SK-N-SH (cell line): ENCODE results near the gene PRKN. TPM values are rescaled to one million over a fixed set of nuclear protein-coding genes. Genes with fewer than 3 reads are reported as not detected.

Source experiments
- CTCF ChIA-PET: fragments of 300-600, 350-600 bp; formaldehyde crosslinking; extraction: SDS; loops from one replicate; lab custom pipeline; 2021; lab: Yijun Ruan, JAX
- POLR2A ChIA-PET: fragments of 350-600 bp; sonication (Branson Sonifier 250); formaldehyde crosslinking; extraction: SDS; loops from one replicate; lab custom pipeline; 2020; ENCODE audit warnings: antibody characterized with exemption, inconsistent platforms; lab: Yijun Ruan, JAX
- DNase-seq: peaks from one replicate; pipeline ENCODE4 v3.0.0; 2012
- H2AFZ ChIP-seq: fragments of 200-600 bp; sonication (generic); 2 replicates; pipeline ENCODE4 v1.8.1; 2016; ENCODE audit warnings: antibody characterized with exemption, mild to moderate bottlenecking, low read depth
- H3F3A ChIP-seq: fragments of 200-600 bp; sonication (generic); replicated peaks from 2 replicates; pipeline ENCODE3; 2016; ENCODE audit warnings: antibody characterized with exemption, mild to moderate bottlenecking; ENCODE audit not compliant: insufficient read depth
- H3K27ac ChIP-seq, 2 experiments: fragments of 200-500 bp in 1 of 2; fragments of 200-600 bp in 1 of 2; sonication (Bioruptor generic) in 1 of 2; sonication (generic), shearing (Covaris generic) in 1 of 2; 2 replicates each; pipeline versions ENCODE4 v1.5.1 to v1.6.1; 2014 to 2016; ENCODE audit warnings: low read depth in 2 of 2, inconsistent platforms in 1 of 2, low read length in 1 of 2, mild to moderate bottlenecking in 1 of 2, mixed read lengths in 1 of 2
- H3K27me3 ChIP-seq: fragments of 200-600 bp; sonication (generic), shearing (Covaris generic); 2 replicates; pipeline ENCODE4 v1.6.1; 2016; ENCODE audit warnings: mixed run types; ENCODE audit not compliant: insufficient read depth
- H3K36me3 ChIP-seq, 2 experiments: fragments of 200-500 bp in 1 of 2; fragments of 200-600 bp in 1 of 2; sonication (Bioruptor generic) in 1 of 2; sonication (generic) in 1 of 2; replicated peaks in 1 of 2; 2 replicates each; pipeline versions ENCODE3 to v1.5.1; 2014 to 2016; ENCODE audit warnings: low read length in 1 of 2, mild to moderate bottlenecking in 1 of 2; ENCODE audit not compliant: insufficient read depth in 2 of 2, control insufficient read depth in 1 of 2
- H3K4me1 ChIP-seq, 2 experiments: fragments of 200-500 bp in 1 of 2; fragments of 200-600 bp in 1 of 2; sonication (Bioruptor generic) in 1 of 2; sonication (generic), shearing (Covaris generic) in 1 of 2; 2 replicates each; pipeline versions ENCODE4 v1.5.1 to v1.6.1; 2014 to 2016; ENCODE audit warnings: low read depth in 1 of 2, low read length in 1 of 2, mixed run types in 1 of 2; ENCODE audit not compliant: insufficient read depth in 2 of 2, control insufficient read depth in 1 of 2
- H3K4me2 ChIP-seq: fragments of 200-600 bp; sonication (generic), shearing (Covaris generic); 2 replicates; pipeline ENCODE4 v1.6.1; 2017; ENCODE audit warnings: mixed run types
- H3K4me3 ChIP-seq, 2 experiments: fragments of 200-500 bp in 1 of 2; fragments of 200-600 bp in 1 of 2; sonication (Bioruptor generic) in 1 of 2; sonication (generic), shearing (Covaris generic) in 1 of 2; 2 replicates each; pipeline versions ENCODE4 v1.5.1 to v1.8.1; 2014 to 2016; ENCODE audit warnings: low read depth in 2 of 2, inconsistent platforms in 1 of 2, low read length in 1 of 2, mild to moderate bottlenecking in 1 of 2, mixed read lengths in 1 of 2, moderate library complexity in 1 of 2
- H3K79me2 ChIP-seq: fragments of 200-600 bp; sonication (generic); 2 replicates; pipeline ENCODE4 v1.8.1; 2017; ENCODE audit warnings: mild to moderate bottlenecking; ENCODE audit not compliant: insufficient read depth
- H3K9ac ChIP-seq: fragments of 200-600 bp; sonication (generic); 2 replicates; pipeline ENCODE4 v1.6.1; 2017; ENCODE audit warnings: mixed run types
- H3K9me2 ChIP-seq: fragments of 200-600 bp; sonication (generic); 2 replicates; pipeline ENCODE4 v1.6.1; 2017; ENCODE audit warnings: mixed run types
- H3K9me3 ChIP-seq: fragments of 200-600 bp; sonication (generic); 2 replicates; pipeline ENCODE4 v1.6.1; 2017; ENCODE audit warnings: mixed run types, mild to moderate bottlenecking, moderate library complexity
- H4K20me1 ChIP-seq: fragments of 200-600 bp; sonication (generic); 2 replicates; pipeline ENCODE4 v1.6.1; 2017; ENCODE audit warnings: mild to moderate bottlenecking, mixed run types; ENCODE audit not compliant: insufficient read depth
- CHD2 ChIP-seq: fragments of 150-350 bp; IDR thresholded peaks from 2 replicates; pipeline ENCODE4 v1.6.1; 2018; ENCODE audit warnings: low read length; ENCODE audit not compliant: partially characterized antibody
- FOXM1 ChIP-seq: IDR thresholded peaks from 2 replicates; pipeline ENCODE4 v1.4.0; 2012; ENCODE audit warnings: low read depth, mild to moderate bottlenecking
- GATA2 ChIP-seq: sonication (generic); formaldehyde crosslinking; IDR thresholded peaks from 2 replicates; pipeline ENCODE4 v1.5.0; 2020; ENCODE audit warnings: mild to moderate bottlenecking, missing genetic modification reagents
- JUND ChIP-seq: IDR thresholded peaks from 2 replicates; pipeline ENCODE4 v1.4.0; 2012
- MEF2A ChIP-seq: IDR thresholded peaks from 2 replicates; pipeline ENCODE4 v1.4.0; 2012; ENCODE audit warnings: low read depth, borderline replicate concordance
- PBX3 ChIP-seq: IDR thresholded peaks from 2 replicates; pipeline ENCODE4; 2012
- RFX5 ChIP-seq: IDR thresholded peaks from 2 replicates; pipeline ENCODE4 v1.6.1; 2012; ENCODE audit warnings: mild to moderate bottlenecking, improper control_type of control experiment, low read length
- TAF1 ChIP-seq: IDR thresholded peaks from 2 replicates; pipeline ENCODE4 v1.6.1; 2012; ENCODE audit warnings: low read depth, mild to moderate bottlenecking, low read length, moderate library complexity, borderline replicate concordance
- USF2 ChIP-seq: fragments of 150-350 bp; IDR thresholded peaks from 2 replicates; pipeline ENCODE4 v1.6.1; 2017; ENCODE audit warnings: antibody characterized with exemption, low read length, low read depth, borderline replicate concordance
- ZBTB33 ChIP-seq: IDR thresholded peaks from 2 replicates; pipeline ENCODE4 v1.4.0; 2012; ENCODE audit warnings: low read depth, borderline replicate concordance
- WGBS: methylation state at CpG from one replicate; pipeline ENCODE4 v1.1.6; 2017; ENCODE audit warnings: low lambda C conversion rate; 5-methylcytosine and 5-hydroxymethylcytosine counted together
- polyA plus RNA-seq, 3 experiments: library from polyadenylated mRNA; depleted of rRNA; stranded (reverse); fragments of >200 nt; gene quantifications; 2 replicates each; pipeline ENCODE4 v1.2.3, GENCODE V29; 2012

Gene PRKN
- polyA plus RNA-seq, 1 of the 3 experiments (the other 2 are of a cell fraction): 0.76 TPM

- TF ChIP-seq USF2 (no peak), JUND (peak; percentile 93), TAF1 (no peak), RFX5 (no peak), MEF2A (peak; percentile 83)
Observed at GRCh38 chr6:161434921-161435747, 1292.4 kb downstream of the PRKN start (continued).

DNA sequence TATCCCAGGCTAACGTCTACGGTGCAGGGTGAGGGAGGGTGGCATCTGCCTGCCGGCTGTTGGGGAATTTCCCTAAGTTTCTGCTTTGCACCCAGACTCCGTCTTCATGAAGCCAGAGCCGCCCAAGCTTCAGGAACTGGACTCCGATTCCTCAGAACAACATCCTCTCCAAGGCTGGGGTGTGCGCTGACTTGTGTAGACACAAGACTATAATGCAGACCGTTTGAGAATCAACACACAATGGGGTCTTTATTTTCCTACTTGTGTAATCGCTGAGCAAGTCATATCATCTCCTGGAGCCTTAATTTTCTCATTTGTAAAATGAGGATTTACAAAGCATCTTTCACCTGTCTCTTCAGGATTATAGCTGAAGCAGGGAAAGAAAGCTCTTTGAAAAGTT is 1293.2 kb downstream of the PRKN start:
- no peaks in the 10 kb centered on the region for H3K27me3 ChIP-seq

More for the DNA sequence above, 1293.2 kb downstream of the PRKN start:
- Histone ChIP-seq H3K36me3 (no peaks in the 10 kb centered on the region), H3K9me2 (no peaks in the 10 kb centered on the region), H3K9ac (peak overlapping the region; percentile 44; the same call in 1 of the 2 replicates), H3F3A (peaks cover 20% of the 10 kb centered on the region)
- WGBS: 55% methylated on average over 8 of the region's 9 CpGs
- POLR2A ChIA-PET: no interaction called here
- CTCF ChIA-PET: interaction anchor here (0.6 to 4.2 kb wide), 2 partner anchors 16 to 402 kb away, joined by 3 to 22 read pairs; no protein-coding TSS in a partner anchor
- no peak for TF ChIP-seq CHD2
- TF ChIP-seq GATA2 (CRISPR knock-in tag): no peak
- no peak for TF ChIP-seq PBX3
- TF ChIP-seq ZBTB33: no peak
- no peak for TF ChIP-seq FOXM1
- TF ChIP-seq, all 33 proteins: peak for 0
- H3K4me1 ChIP-seq: peaks cover 4 to 10% of the 10 kb centered on the region in 2 experiments; a peak in 2 of 4 replicates
- H3K4me2 ChIP-seq: peak overlapping the region; percentile 63
- H2AFZ ChIP-seq: peak overlapping the region; percentile 63
- no peak overlapping the region for H3K4me3 ChIP-seq
- H3K79me2 ChIP-seq: no peaks in the 10 kb centered on the region
- no peaks in the 10 kb centered on the region for H3K9me3 ChIP-seq
- no peak for DNase-seq
- H4K20me1 ChIP-seq: no peaks in the 10 kb centered on the region
- H3K27ac ChIP-seq: peak overlapping the region; percentile 53 to 97; a peak in 3 of 4 replicates
